K562 (cell line): ENCODE data around the gene MRPS6. TPM values are rescaled to one million over a fixed set of nuclear protein-coding genes. Genes with fewer than 3 reads are reported as not detected.

Experiments
- BCOR ChIP-seq: fragments of 450-650 bp; IDR thresholded peaks from 2 replicates; pipeline ENCODE4 v1.6.1; 2016
- CTBP1 ChIP-seq: fragments of 450-650 bp; IDR thresholded peaks from 2 replicates; pipeline ENCODE4 v1.6.1; 2016; ENCODE audit warnings: borderline replicate concordance
- DPF2 ChIP-seq: fragments of 450-650 bp; IDR thresholded peaks from 2 replicates; pipeline ENCODE4 v1.6.1; 2016
- EWSR1 ChIP-seq: fragments of 450-650 bp; IDR thresholded peaks from 2 replicates; pipeline ENCODE4 v1.6.1; 2018; ENCODE audit warnings: borderline replicate concordance, mild to moderate bottlenecking, low read depth, moderate library complexity; ENCODE audit not compliant: partially characterized antibody
- FOXJ3 ChIP-seq: sonication (generic); formaldehyde crosslinking; IDR thresholded peaks from 2 replicates; pipeline ENCODE4 v1.4.0; 2020; ENCODE audit warnings: mild to moderate bottlenecking, missing genetic modification reagents
- HMBOX1 ChIP-seq: sonication (generic); IDR thresholded peaks from 2 replicates; pipeline ENCODE4 v1.6.1; 2016
- JUNB ChIP-seq: fragments of 450-650 bp; formaldehyde crosslinking; conservative IDR thresholded peaks from 2 replicates; pipeline ENCODE4 v1.4.0; 2020; ENCODE audit warnings: mild to moderate bottlenecking
- L3MBTL2 ChIP-seq: fragments of 450-650 bp; IDR thresholded peaks from 2 replicates; pipeline ENCODE4 v1.6.1; 2016; ENCODE audit warnings: mild to moderate bottlenecking, moderate library complexity
- SMAD2 ChIP-seq: fragments of 150-350 bp; IDR thresholded peaks from 2 replicates; pipeline ENCODE4 v1.6.1; 2014; ENCODE audit warnings: low read depth, mild to moderate bottlenecking, low read length
- SMARCA5 ChIP-seq: fragments of 450-650 bp; IDR thresholded peaks from 2 replicates; pipeline ENCODE4 v1.6.1; 2016
- SOX6 ChIP-seq: fragments of 450-650 bp; IDR thresholded peaks from 2 replicates; pipeline ENCODE4 v1.6.1; 2014; ENCODE audit warnings: mild to moderate bottlenecking
- TSC22D4 ChIP-seq: fragments of 450-650 bp; IDR thresholded peaks from 2 replicates; pipeline ENCODE4 v1.6.1; 2016; ENCODE audit warnings: missing genetic modification characterization, missing biosample characterization, control low read depth
- ZBTB5 ChIP-seq: fragments of 450-650 bp; IDR thresholded peaks from 2 replicates; pipeline ENCODE4 v1.6.1; 2017; ENCODE audit warnings: antibody characterized with exemption
- ZNF318 ChIP-seq, 2 experiments: fragments of 450-650 bp; IDR thresholded peaks; 2 replicates each; pipeline ENCODE4 v1.6.1; 2016; ENCODE audit warnings: mild to moderate bottlenecking in 2 of 2, borderline replicate concordance in 1 of 2, low read depth in 1 of 2, moderate library complexity in 1 of 2
- ZNF740 ChIP-seq, 3 experiments: fragments of 200-800 bp in 1 of 3; sonication (Bioruptor generic) in 1 of 3; sonication (generic) in 1 of 3; formaldehyde crosslinking in 1 of 3; IDR thresholded peaks; 2 replicates each; pipeline versions ENCODE4 v1.6.1 to v1.8.0; 2016 to 2022; ENCODE audit warnings: mild to moderate bottlenecking in 2 of 3, missing compliant biosample characterization in 2 of 3, missing genetic modification characterization in 2 of 3, missing genetic modification reagents in 1 of 3
- polyA plus RNA-seq, 8 experiments: library from polyadenylated mRNA; depleted of rRNA in 4 of 8; stranded (reverse) in 5 of 8; unstranded in 3 of 8; fragments of >200 nt; fragmentation: Nextera tagmentation in 2 of 8; fragmentation: Illumina TruSeq in 1 of 8; extraction: Ambion mirVana in 2 of 8; extraction: Trizol in 1 of 8; gene quantifications; 2 replicates each; pipeline versions ENCODE4 v1.2.1 to v1.2.3, GENCODE V29; 2011 to 2014; ENCODE audit warnings: inconsistent platforms in 1 of 8, missing spikeins in 1 of 8
- total RNA-seq, 7 experiments: library from RNA; depleted of rRNA in 6 of 7; stranded (reverse); fragments of >200 nt in 6 of 7; fragmentation: Illumina TruSeq in 2 of 7; extraction: Trizol in 2 of 7; gene quantifications; 2 replicates each; pipeline versions ENCODE4 v1.2.1 to v1.2.3, GENCODE V29; 2011 to 2021; ENCODE audit warnings: low replicate concordance in 1 of 7

Gene MRPS6
- total and polyA plus RNA-seq, 9 of the 15 experiments (the other 6 are each of a cell fraction or from before 2014, with no cell fraction given): 26.1 to 72.0 (median 39.3) TPM

- TF ChIP-seq JUNB (CRISPR knock-in tag) (0 out of 2 replicates have a peak, but pooled peaks have one; percentile 32), TSC22D4 (no peak), BCOR (0 out of 2 replicates have a peak, but pooled peaks have one; percentile 8), DPF2 (peak; percentile 87), ZBTB5 (no peak), SMARCA5 (no peak), ZNF318 (IDR thresholded peaks at IDR 0.05; ENCODE audit: borderline replicate concordance in 1 of 2, low read depth in 1 of 2) (peak in 1 of 2 experiments; percentile 59; a peak in 1 of 4 replicates), CTBP1 (peak; percentile 67; the same call in 1 of the 2 replicates), SOX6 (0 out of 2 replicates have a peak, but pooled peaks have one; percentile 33), FOXJ3 (no peak), HMBOX1 (peak; percentile 87), L3MBTL2 (peak; percentile 89), SMAD2 (no peak), ZNF740 (CRISPR knock-in tag; IDR thresholded peaks at IDR 0.05) (no peak), ZNF740 (tag; IDR thresholded peaks at IDR 0.05) (no peak), EWSR1 (no peak)
These were observed 112.8 kb downstream of the MRPS6 start (continued) for GRCh38 chr21:34186109-34186719.
